Activated naive CD4-positive, alpha-beta T cell treated with anti-CD3 and anti-CD28 coated beads, Interleukin-2, amount 50 U/mL, for 16 hours (primary cell): ENCODE results near the gene AKT3.
A peak's percentile ranks its signal among the peaks of the same experiment; 100 is the strongest.
"Not testable (repeated sequence)": the region's sequence is repeated elsewhere in the genome, so short reads cannot be mapped to it uniquely, and the experiment has no call there.

Experiments used
- DNase-seq: peaks from one replicate; pipeline ENCODE4 v3.0.0-alpha.2; 2020

AKT3 gene

GRCh38 chr1:243850202-243850451, at the start of gene AKT3:
AKT3 (minus strand) TSS chr1:243850243; CDS start chr1:243843170, 7,073 bp downstream.
- DNase-seq: peak; percentile 86

DNA sequence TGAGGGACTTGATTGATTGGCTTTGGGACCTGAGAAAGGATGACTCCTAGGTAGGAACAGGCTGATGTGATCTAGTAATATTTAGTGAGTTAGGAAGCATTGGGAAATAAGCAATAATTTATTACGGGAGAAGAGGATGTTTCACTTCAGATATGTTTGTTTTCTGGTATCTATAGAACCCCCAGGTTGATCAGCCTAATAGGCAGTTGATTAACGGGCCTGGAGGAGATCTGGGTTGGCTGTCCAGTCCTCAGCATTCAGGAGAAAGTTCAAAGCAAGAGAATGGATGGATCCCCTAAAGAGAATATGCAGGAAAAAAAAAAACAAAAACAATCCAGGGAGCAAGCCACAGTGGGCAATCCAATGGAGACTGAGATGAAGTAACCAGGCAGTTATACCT, 48.2 kb upstream of the AKT3 start:
- no peak for DNase-seq

- DNase-seq: no peak
These were observed 46.3 kb upstream of the AKT3 start for GRCh38 chr1:243896313-243896712.

DNA sequence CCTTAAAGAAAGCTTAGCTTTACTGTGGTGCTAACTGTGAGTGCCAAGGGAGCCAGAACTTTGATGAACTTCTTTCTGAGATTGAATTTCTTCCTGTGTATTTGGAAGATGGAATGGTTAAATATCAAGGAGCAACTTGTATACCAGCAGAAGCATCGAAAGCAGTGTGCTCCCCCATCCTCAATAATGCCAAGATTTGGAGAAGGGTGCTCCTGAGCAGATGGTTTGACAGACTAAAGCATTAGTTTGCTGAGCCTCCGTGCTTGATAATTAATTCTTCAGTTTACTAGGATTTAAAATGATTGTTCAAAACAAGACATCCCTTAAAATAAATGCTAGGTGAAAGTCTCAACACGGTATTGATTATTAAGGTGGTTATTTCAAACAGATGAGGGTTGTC, 42.4 kb upstream of the AKT3 start:
- no peak for DNase-seq

GRCh38 chr1:243890576-243890975, 40.5 kb upstream of the AKT3 start:
- no peak for DNase-seq

DNA sequence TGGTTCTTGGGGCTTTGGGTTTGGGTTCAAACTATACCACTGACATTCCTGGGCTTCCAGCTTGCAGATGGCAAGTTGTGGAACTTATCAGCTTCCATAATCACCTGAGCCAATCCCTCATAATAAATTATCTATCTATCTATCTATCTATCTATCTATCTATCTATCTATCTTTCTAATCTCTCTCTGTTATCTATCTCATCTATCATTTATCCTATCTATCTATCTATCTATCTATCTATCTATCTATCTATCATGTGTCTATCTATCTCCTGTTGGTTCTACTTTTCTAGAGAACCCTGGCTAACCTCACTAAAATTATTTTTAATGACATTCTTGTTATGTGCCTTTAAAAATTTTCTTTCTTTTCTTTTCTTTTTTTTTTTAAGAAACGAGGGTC, 35.8 kb upstream of the AKT3 start:
- no peak for DNase-seq

- DNase-seq: no peak
These were observed 34.6 kb upstream of the AKT3 start for GRCh38 chr1:243884603-243885002.

- no peak for DNase-seq
These were observed 33.5 kb upstream of the AKT3 start for GRCh38 chr1:243883551-243883950.

GRCh38 chr1:243882276-243882675, 32.2 kb upstream of the AKT3 start:
- no peak for DNase-seq

DNA sequence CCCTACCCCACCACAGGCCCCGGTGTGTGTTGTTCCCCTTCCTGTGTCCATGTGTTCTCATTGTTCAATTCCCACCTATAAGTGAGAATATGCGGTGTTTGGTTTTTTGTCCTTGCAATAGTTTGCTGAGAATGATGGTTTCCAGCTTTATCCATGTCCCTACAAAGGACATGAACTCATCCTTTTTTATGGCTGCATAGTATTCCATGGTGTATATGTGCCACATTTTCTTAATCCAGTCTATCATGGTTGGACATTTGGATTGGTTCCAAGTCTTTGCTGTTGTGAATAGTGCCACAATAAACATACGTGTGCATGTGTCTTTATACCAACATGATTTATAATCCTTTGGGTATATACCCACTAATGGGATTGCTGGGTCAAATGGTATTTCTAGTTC, 27.0 kb upstream of the AKT3 start:
- DNase-seq: not testable (repeated sequence)

- DNase-seq: no peak
These were observed 5.7 kb upstream of the AKT3 start for GRCh38 chr1:243855616-243856318.

GRCh38 chr1:243851765-243852164, 1.7 kb upstream of the AKT3 start:
- no peak for DNase-seq

DNA sequence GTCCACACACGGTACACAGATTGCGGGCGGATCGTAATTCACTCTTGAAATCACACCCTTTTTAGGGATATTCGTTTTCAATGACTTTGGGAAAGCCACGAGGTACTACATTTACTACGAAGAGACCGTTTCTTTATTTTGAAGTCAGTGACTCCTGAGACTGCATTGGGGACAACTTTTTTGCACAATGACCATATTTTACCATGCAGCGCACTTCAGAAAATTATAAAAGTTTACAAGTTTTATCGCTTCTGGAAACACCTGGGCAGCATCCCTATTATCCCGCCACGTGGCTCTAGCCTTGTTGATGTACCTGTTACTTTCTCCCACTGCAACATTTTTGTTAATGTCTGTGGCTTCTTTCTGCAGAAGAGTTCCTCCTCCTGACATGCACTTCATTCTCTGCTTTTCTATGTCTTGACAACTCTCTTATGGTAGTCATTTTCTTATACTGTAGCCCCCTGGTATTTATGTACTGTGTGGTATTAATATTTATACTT, 1.3 kb upstream of the AKT3 start:
- no peak for DNase-seq

- no peak for DNase-seq
These were observed 611 bp upstream of the AKT3 start for GRCh38 chr1:243850452-243851256.

GRCh38 chr1:243849421-243850201, 432 bp downstream of the AKT3 start:
- DNase-seq: peak; percentile 72

- DNase-seq: peak; percentile 40
These were observed 1.1 kb downstream of the AKT3 start for GRCh38 chr1:243848858-243849420.

GRCh38 chr1:243848165-243848857, 1.7 kb downstream of the AKT3 start:
- no peak for DNase-seq

GRCh38 chr1:243846761-243847160, 3.3 kb downstream of the AKT3 start:
- DNase-seq: no peak

- DNase-seq: no peak
These were observed 4.2 kb downstream of the AKT3 start for GRCh38 chr1:243845888-243846287.

DNA sequence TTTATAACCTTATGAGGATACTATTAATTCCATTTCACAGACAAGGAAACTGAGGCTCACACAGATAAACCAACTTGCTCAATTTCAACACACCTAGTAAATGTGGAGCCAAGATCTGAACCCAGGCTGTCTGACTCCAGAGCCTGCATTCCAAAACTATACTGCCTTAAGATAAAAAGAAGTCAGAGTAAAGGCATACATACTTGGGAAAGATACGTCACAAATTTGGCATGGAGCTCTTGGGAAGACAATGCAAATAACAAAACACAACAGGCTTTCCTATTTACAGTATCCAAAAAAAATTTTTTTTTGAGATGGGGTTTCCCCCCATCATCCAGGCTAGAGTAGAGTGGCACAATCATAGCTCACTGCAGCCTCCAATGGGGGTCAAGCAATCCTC, 5.9 kb downstream of the AKT3 start:
- DNase-seq: no peak

DNA sequence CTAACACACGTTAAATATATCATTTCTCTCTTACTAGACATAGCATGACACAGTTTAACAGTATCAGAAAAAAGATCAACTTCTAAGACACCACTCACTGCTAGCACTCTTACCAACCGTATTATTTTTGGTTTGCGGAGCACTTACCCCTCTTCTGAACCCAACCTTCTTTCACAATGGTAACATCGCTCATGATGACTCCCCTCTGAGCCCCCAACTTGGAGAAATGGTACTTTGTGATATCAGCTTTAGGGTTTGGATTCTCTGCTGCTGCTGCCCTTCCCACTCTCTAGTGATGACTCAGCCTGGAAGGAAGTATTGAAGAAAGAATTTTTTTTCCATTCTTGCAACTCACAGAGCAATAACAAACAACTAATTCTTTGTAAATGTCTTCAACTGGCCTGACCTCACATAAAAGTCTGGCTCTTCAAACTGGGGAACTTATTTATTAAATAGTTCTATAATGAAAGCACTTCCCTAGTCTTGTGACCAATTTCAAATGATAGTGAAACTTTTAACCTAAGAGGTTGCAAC, 7.0 kb downstream of the AKT3 start:
- DNase-seq: no peak

- DNase-seq: no peak
These were observed 7.9 kb downstream of the AKT3 start for GRCh38 chr1:243842161-243842560.

- DNase-seq: no peak
These were observed 8.5 kb downstream of the AKT3 start for GRCh38 chr1:243841507-243841906.
